Esophagus muscularis mucosa (tissue), 4 donors: Measurements from ENCODE around the gene KREMEN1. TPM values are rescaled to one million over a fixed set of nuclear protein-coding genes. Genes with fewer than 3 reads are reported as not detected.

Source experiments
- DNase-seq: peaks from one replicate; pipeline ENCODE4 v3.0.0-alpha.2; 2017; ENCODE audit errors: extremely low spot score
- H3K27ac ChIP-seq, 4 donors: fragments of 200-600 bp; sonication (generic); replicated peaks in 1 of 4; 1 replicate in 3 of 4; 2 replicates in 1 of 4; pipeline ENCODE4 v1.5.1; 2016 to 2019; ENCODE audit warnings: mild to moderate bottlenecking in 1 of 4
- H3K27me3 ChIP-seq, 4 donors: fragments of 200-600 bp; sonication (generic); one replicate each; pipeline versions ENCODE4 v1.5.1 to v1.6.0; 2016 to 2019
- H3K36me3 ChIP-seq, 4 donors: fragments of 200-600 bp; sonication (generic); one replicate each; pipeline ENCODE4 v1.5.1; 2016 to 2019
- H3K4me1 ChIP-seq, 4 donors: fragments of 200-600 bp; sonication (generic); one replicate each; pipeline ENCODE4 v1.5.1; 2016 to 2019
- H3K4me3 ChIP-seq, 4 donors: fragments of 200-600 bp; sonication (generic); 1 replicate in 2 of 4; 2 replicates in 2 of 4; pipeline ENCODE4 v1.5.1; 2016 to 2019; ENCODE audit warnings: mild to moderate bottlenecking in 4 of 4, moderate library complexity in 1 of 4
- H3K9me3 ChIP-seq, 4 donors: fragments of 200-600 bp; sonication (generic); 1 replicate in 3 of 4; 2 replicates in 1 of 4; pipeline ENCODE4 v1.5.1; 2016 to 2019
- CTCF ChIP-seq, 3 experiments: fragments of 200-600 bp in 2 of 3; fragments of 450-650 bp in 1 of 3; sonication (generic) in 2 of 3; IDR thresholded peaks; one replicate each; pipeline ENCODE4 v1.5.1; 2017 to 2019; ENCODE audit warnings: antibody characterized with exemption in 3 of 3, mild to moderate bottlenecking in 2 of 3, moderate library complexity in 1 of 3
- EP300 ChIP-seq: sonication (generic); formaldehyde crosslinking; IDR thresholded peaks from one replicate; pipeline ENCODE4 v1.6.1; 2017; ENCODE audit warnings: antibody characterized with exemption
- POLR2A ChIP-seq: fragments of 450-650 bp; IDR thresholded peaks from one replicate; pipeline ENCODE4 v1.6.1; 2017; ENCODE audit warnings: antibody characterized with exemption, moderate library complexity, mild to moderate bottlenecking, low read depth
- POLR2AphosphoS5 ChIP-seq, 2 donors: sonication (generic); formaldehyde crosslinking; IDR thresholded peaks; one replicate each; pipeline ENCODE4 v1.6.1; 2017; ENCODE audit warnings: antibody characterized with exemption in 2 of 2
- WGBS: methylation state at CpG from one replicate; pipeline ENCODE4 v1.1.5; 2018; 5-methylcytosine and 5-hydroxymethylcytosine counted together
- intact Hi-C: fragments of 100-400 bp; cut with DNase I; formaldehyde crosslinking; loops from one replicate; pipeline ENCODE4 v1.15.1; 2023
- total RNA-seq, 4 donors: library from RNA; depleted of rRNA; stranded (reverse); fragments of >200 nt; gene quantifications; one replicate each; pipeline versions ENCODE4 v1.1.0 to v1.2.1, GENCODE V29; 2016

Gene KREMEN1
- total RNA-seq, 4 donors from 2014 or later: 8.7 to 14.6 (median 12.4) TPM

DNA sequence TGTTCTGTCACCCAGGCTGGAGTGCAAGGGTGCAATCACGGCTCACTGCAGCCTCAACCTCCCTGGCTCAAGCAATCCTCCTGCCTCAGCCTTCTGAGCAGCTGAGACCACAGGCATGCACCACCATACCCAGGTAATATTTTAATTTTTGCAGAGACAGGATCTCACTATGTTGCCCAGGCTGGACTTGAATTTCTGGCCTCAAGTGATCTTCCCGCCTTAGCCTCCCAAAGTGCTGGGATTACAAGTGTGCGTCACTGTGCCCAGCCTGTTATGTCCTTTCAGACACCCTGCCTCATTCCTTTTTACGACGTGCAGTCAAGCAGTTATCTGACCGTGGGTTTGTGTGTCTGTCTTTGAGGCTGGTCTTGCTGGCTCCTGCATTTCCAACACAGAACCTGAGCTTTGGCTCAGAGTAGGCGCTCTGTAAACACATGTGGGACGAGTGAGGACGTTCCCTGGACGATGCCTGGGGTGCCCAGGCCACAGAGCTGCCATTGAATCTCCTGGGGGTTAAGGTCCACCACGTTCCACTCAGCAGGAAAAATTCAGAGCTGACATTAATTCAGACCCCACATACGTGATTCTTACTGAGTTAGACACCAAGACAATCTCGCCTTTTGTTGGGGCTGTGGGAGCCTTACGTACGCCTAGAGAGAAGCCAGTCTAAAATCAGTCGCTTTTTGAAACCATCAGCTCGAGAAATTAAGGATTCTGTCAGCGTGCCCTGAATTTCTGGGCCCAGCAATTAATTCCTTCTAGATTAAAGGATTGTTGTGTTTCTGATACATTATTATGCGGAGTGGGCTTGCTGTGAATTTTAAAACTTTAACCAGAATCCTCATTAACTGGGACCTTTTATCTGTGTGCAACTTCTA lies 111.4 kb downstream of the KREMEN1 start:
- DNase-seq: no peak
- Histone ChIP-seq H3K4me1 (no peaks in the 10 kb centered on the region), H3K4me3 (no peak overlapping the region), H3K36me3 (no peaks in the 10 kb centered on the region), H3K27ac (no peak overlapping the region), H3K27me3 (no peaks in the 10 kb centered on the region), H3K9me3 (peaks cover 0 to 5% (median 2%) of the 10 kb centered on the region in 4 donors)
- WGBS: 90% methylated on average over 19 of the region's 19 CpGs
- no peak for TF ChIP-seq CTCF (IDR thresholded peaks at IDR 0.05)
- no peak for TF ChIP-seq EP300
- no peak for TF ChIP-seq POLR2A
- TF ChIP-seq POLR2AphosphoS5 (IDR thresholded peaks at IDR 0.05): no peak
- intact Hi-C loops: no loop called here

DNA sequence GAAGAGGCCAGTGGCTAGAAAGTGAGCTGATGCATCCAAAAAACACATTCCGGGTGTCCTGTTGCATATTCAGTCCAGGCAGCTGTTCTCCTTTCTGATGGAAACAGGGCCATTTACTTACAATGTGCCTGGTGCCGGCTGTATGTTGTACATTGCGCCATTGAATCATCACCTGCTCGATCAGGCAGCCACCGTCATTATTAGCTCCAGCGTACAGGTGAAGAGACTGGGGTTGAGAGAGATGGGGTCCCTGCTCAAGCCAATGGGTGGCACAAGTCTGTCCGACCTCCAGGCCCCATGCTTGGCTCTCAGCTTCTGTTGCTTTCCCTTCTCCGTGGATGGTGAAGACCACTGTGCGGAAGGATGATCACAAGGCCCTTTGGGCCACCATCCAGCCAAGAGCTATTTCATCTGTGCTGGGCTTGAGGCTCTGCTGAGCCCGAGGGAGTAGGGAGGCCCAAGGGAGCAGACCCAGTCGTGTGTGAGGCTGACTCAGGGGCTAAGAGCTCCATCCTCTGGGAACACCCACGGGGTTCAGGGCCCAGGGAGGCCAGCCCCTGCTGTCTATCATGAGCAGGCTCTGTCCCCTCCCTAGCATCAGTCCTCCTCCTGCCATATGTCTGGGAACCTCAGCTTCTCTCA lies 112.1 kb downstream of the KREMEN1 start:
- H3K4me1 ChIP-seq: no peaks in the 10 kb centered on the region
- H3K36me3 ChIP-seq: no peaks in the 10 kb centered on the region
- DNase-seq: no peak
- intact Hi-C loops: no loop called here
- no peak overlapping the region for H3K27ac ChIP-seq
- no peak overlapping the region for H3K4me3 ChIP-seq
- WGBS: 76% methylated on average over 2 of the region's 12 CpGs
- H3K27me3 ChIP-seq: no peaks in the 10 kb centered on the region
- no peak for TF ChIP-seq CTCF (IDR thresholded peaks at IDR 0.05)
- TF ChIP-seq POLR2AphosphoS5 (IDR thresholded peaks at IDR 0.05): no peak
- no peak for TF ChIP-seq POLR2A
- no peak for TF ChIP-seq EP300
- H3K9me3 ChIP-seq: peaks cover 0 to 4% (median 2%) of the 10 kb centered on the region in 4 donors

- Histone ChIP-seq H3K9me3 (no peaks in the 10 kb centered on the region), H3K4me3 (no peak overlapping the region), H3K27me3 (no peaks in the 10 kb centered on the region), H3K4me1 (no peaks in the 10 kb centered on the region), H3K27ac (no peak overlapping the region), H3K36me3 (no peaks in the 10 kb centered on the region)
- intact Hi-C loops: no loop called here
- no peak for DNase-seq
- 100% methylated on average over 1 of the region's 1 CpG for whole genome bisulfite sequencing
- TF ChIP-seq CTCF (IDR thresholded peaks at IDR 0.05): no peak
- no peak for TF ChIP-seq POLR2AphosphoS5 (IDR thresholded peaks at IDR 0.05)
- no peak for TF ChIP-seq EP300
- TF ChIP-seq POLR2A: no peak
Observed at GRCh38 chr22:29186302-29186701, 113.5 kb downstream of the KREMEN1 start.

GRCh38 chr22:29187831-29188230 lies 115.0 kb downstream of the KREMEN1 start:
- DNase-seq: no peak
- H3K36me3 ChIP-seq: no peaks in the 10 kb centered on the region
- 73% methylated on average over 5 of the region's 7 CpGs for WGBS
- no peaks in the 10 kb centered on the region for H3K9me3 ChIP-seq
- H3K27me3 ChIP-seq: no peaks in the 10 kb centered on the region
- H3K27ac ChIP-seq: no peak overlapping the region
- no peak overlapping the region for H3K4me3 ChIP-seq
- intact Hi-C loops: no loop called here
- TF ChIP-seq EP300 (no peak), POLR2A (no peak), POLR2AphosphoS5 (IDR thresholded peaks at IDR 0.05) (no peak), CTCF (IDR thresholded peaks at IDR 0.05) (no peak)
- H3K4me1 ChIP-seq: no peaks in the 10 kb centered on the region
